Right renal pelvis (tissue), 4 donors: ENCODE results near the gene OXER1. TPM values are rescaled to one million over a fixed set of nuclear protein-coding genes. Genes with fewer than 3 reads are reported as not detected.

Experiments
- DNase-seq, 4 donors: peaks; one replicate each; pipeline ENCODE4 v3.0.0-alpha.2; 2013; ENCODE audit warnings: low read depth in 4 of 4, low spot score in 3 of 4, missing footprints in 1 of 4
- polyA plus RNA-seq, 4 donors: library from polyadenylated mRNA; unstranded; fragments of 120-200 nt; gene quantifications; one replicate each; pipeline ENCODE4 v1.2.1, GENCODE V29; 2013; ENCODE audit not compliant: insufficient read length in 4 of 4

The OXER1 gene
- polyA plus RNA-seq, 4 donors, result 7.1 to 9.8 (median 7.3) TPM

- DNase-seq, result no peak
These were observed 49.2 kb downstream of the OXER1 start for GRCh38 chr2:42714686-42715085.

GRCh38 chr2:42713920-42714319 lies 50.0 kb downstream of the OXER1 start:
- no peak for DNase-seq

GRCh38 chr2:42712934-42713333 lies 51.0 kb downstream of the OXER1 start:
- DNase-seq, result no peak

Other genes starting within 250 kb of the OXER1 start
- gene MTA3, start 195.5 kb downstream of the OXER1 start, polyA plus RNA-seq, result 10 to 100 TPM; 57.4 to 76.6 (median 72.0) TPM
- gene HAAO, start 28.4 kb upstream of the OXER1 start, polyA plus RNA-seq, result 10 to 100 TPM; 37.2 to 44.5 (median 38.9) TPM